HepG2 (cell line): Measurements from ENCODE around the gene MAFF. TPM values are rescaled to one million over a fixed set of nuclear protein-coding genes. Genes with fewer than 3 reads are reported as not detected.

ENCODE experiments used
- ARID4A ChIP-seq: sonication (generic); formaldehyde crosslinking; IDR thresholded peaks from 2 replicates; pipeline ENCODE4 v1.5.0; 2020; ENCODE audit warnings: mild to moderate bottlenecking, missing genetic modification reagents, borderline replicate concordance
- ATAD3A ChIP-seq: sonication (generic); formaldehyde crosslinking; IDR thresholded peaks from 2 replicates; pipeline ENCODE4 v1.4.0; 2020; ENCODE audit warnings: missing genetic modification reagents
- HNRNPL ChIP-seq: fragments of 200-400 bp; formaldehyde crosslinking; IDR thresholded peaks from 2 replicates; pipeline ENCODE4 v1.6.1; 2017; ENCODE audit warnings: mild to moderate bottlenecking, low read depth, low read length
- NR1H2 ChIP-seq: sonication (generic); formaldehyde crosslinking; IDR thresholded peaks from 2 replicates; pipeline ENCODE4 v1.8.1; 2022; ENCODE audit warnings: low read depth, missing genetic modification reagents, borderline replicate concordance
- PAXIP1 ChIP-seq: sonication (generic); formaldehyde crosslinking; conservative IDR thresholded peaks from 2 replicates; pipeline ENCODE4 v1.4.0; 2020; ENCODE audit warnings: mild to moderate bottlenecking, missing genetic modification reagents, moderate library complexity
- PBX3 ChIP-seq: sonication (generic); formaldehyde crosslinking; IDR thresholded peaks from 2 replicates; pipeline ENCODE4 v1.8.1; 2023; ENCODE audit warnings: missing genetic modification reagents, inconsistent platforms, borderline replicate concordance
- PCBP1 ChIP-seq: fragments of 200-400 bp; formaldehyde crosslinking; IDR thresholded peaks from 2 replicates; pipeline ENCODE4 v1.6.1; 2017; ENCODE audit warnings: mild to moderate bottlenecking, low read depth, low read length, borderline replicate concordance
- RARA ChIP-seq: IDR thresholded peaks from 2 replicates; pipeline ENCODE4 v1.6.1; 2016; ENCODE audit warnings: missing genetic modification reagents, missing compliant biosample characterization
- RARG ChIP-seq: sonication (generic); formaldehyde crosslinking; IDR thresholded peaks from 2 replicates; pipeline ENCODE4 v1.4.0; 2020; ENCODE audit warnings: low read depth, mild to moderate bottlenecking, missing genetic modification reagents
- RFX3 ChIP-seq: IDR thresholded peaks from 2 replicates; pipeline ENCODE4 v1.6.1; 2016; ENCODE audit warnings: missing biosample characterization, missing genetic modification reagents
- TMF1 ChIP-seq: sonication (generic); formaldehyde crosslinking; IDR thresholded peaks from 2 replicates; pipeline ENCODE4 v1.8.1; 2022; ENCODE audit warnings: low read depth, missing genetic modification reagents
- ZBTB38 ChIP-seq: sonication (generic); formaldehyde crosslinking; IDR thresholded peaks from 2 replicates; pipeline ENCODE4 v1.5.1; 2020; ENCODE audit warnings: mild to moderate bottlenecking, missing genetic modification reagents
- ZNF326 ChIP-seq: sonication (generic); formaldehyde crosslinking; IDR thresholded peaks from 2 replicates; pipeline ENCODE4 v1.4.0; 2020; ENCODE audit warnings: missing genetic modification reagents, borderline replicate concordance
- ZNF570 ChIP-seq: sonication (generic); formaldehyde crosslinking; IDR thresholded peaks from 2 replicates; pipeline ENCODE4 v1.4.0; 2020; ENCODE audit warnings: mild to moderate bottlenecking, missing genetic modification reagents, borderline replicate concordance
- ZNF687 ChIP-seq: sonication (generic); formaldehyde crosslinking; IDR thresholded peaks from 2 replicates; pipeline ENCODE4 v1.5.1; 2020; ENCODE audit warnings: mild to moderate bottlenecking, missing genetic modification reagents, moderate library complexity
- polyA plus RNA-seq, 8 experiments: library from polyadenylated mRNA; depleted of rRNA in 3 of 8; stranded (reverse) in 7 of 8; unstranded in 1 of 8; fragments of >200 nt; fragmentation: Illumina TruSeq in 4 of 8; extraction: Trizol in 4 of 8; gene quantifications; 2 replicates each; pipeline versions ENCODE4 v1.2.1 to v1.2.3, GENCODE V29; 2011 to 2016; ENCODE audit warnings: low read depth in 4 of 8, missing spikeins in 1 of 8, mixed read lengths in 1 of 8; ENCODE audit not compliant: insufficient read depth in 1 of 8
- total RNA-seq, 5 experiments: library from RNA; depleted of rRNA; stranded (reverse); fragments of >200 nt; fragmentation: Illumina TruSeq; extraction: Trizol; gene quantifications; 2 replicates each; pipeline ENCODE4 v1.2.3, GENCODE V29; 2016; ENCODE audit warnings: low read depth in 1 of 5

MAFF gene
- total and polyA plus RNA-seq, 2 of the 13 experiments (the other 11 are each of a cell fraction or from before 2014, with no cell fraction given), result 5.4 to 14.3 TPM

GRCh38 chr22:38243007-38243765 is 41.4 kb downstream of the MAFF start (continued):
- no peak for TF ChIP-seq ATAD3A
- 0 out of 2 replicates have a peak, but pooled peaks have one; percentile 38 for TF ChIP-seq RFX3 (CRISPR knock-in tag)
- TF ChIP-seq ZNF326 (CRISPR knock-in tag), result no peak
- no peak for TF ChIP-seq PBX3 (CRISPR knock-in tag)
- TF ChIP-seq TMF1 (CRISPR knock-in tag), result no peak
- TF ChIP-seq RARA (CRISPR knock-in tag), result 0 out of 2 replicates have a peak, but pooled peaks have one; percentile 18
- TF ChIP-seq PCBP1, result no peak
- TF ChIP-seq ZNF687 (CRISPR knock-in tag), result peak; percentile 44; the same call in 1 of the 2 replicates
- no peak for TF ChIP-seq NR1H2
- peak; percentile 89 for TF ChIP-seq HNRNPL
- TF ChIP-seq ARID4A (CRISPR knock-in tag), result peak; percentile 46
- TF ChIP-seq ZNF570 (CRISPR knock-in tag), result no peak
- TF ChIP-seq PAXIP1 (CRISPR knock-in tag), result peak; percentile 43; the same call in 1 of the 2 replicates
- peak; percentile 42; the same call in 1 of the 2 replicates for TF ChIP-seq ZBTB38
- TF ChIP-seq RARG (CRISPR knock-in tag), result no peak
